ENCODE results near the gene MAP2K3. TPM values are rescaled to one million over a fixed set of nuclear protein-coding genes. Genes with fewer than 3 reads are reported as not detected.
"Not testable (repeated sequence)": the region's sequence is repeated elsewhere in the genome, so short reads cannot be mapped to it uniquely, and the experiment has no call there.

The MAP2K3 gene
- polyA plus RNA-seq, 2 of the 4 experiments (the other 2 are of a cell fraction): 13.9 to 37.1 TPM

DNA sequence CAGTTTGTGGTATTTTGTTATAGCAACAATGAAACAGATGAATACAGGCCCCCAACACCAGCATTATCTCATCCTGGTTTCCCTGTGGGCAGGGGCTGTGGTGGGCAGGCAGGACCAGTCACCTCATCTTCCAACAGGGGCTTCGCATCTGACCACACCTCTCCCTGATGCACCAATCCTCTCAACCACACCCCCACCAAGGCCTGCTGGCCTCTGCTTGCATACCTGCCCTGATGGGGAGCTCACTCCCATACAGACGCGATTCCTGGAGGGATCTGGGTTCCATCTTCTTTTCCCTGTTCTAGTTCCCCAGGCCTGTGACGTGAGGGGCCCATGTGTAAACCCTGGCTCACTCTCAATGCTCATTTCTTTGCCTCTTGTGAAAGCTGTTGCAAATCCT, 34.7 kb downstream of the MAP2K3 start:
- CTCF ChIA-PET: interaction anchor here (0.7 to 2.0 kb wide), 6 partner anchors 13 to 194 kb away, joined by 3 to 10 read pairs (median 4); no protein-coding TSS in a partner anchor
- DNase-seq (ENCODE audit: low read depth in 1 of 2, low spot score in 1 of 2); H3K4me3 ChIP-seq; FAIRE-seq; ATAC-seq; H3K9me3 ChIP-seq; H3K27ac ChIP-seq; H3K4me2 ChIP-seq; POLR2A ChIA-PET: not testable (repeated sequence)
- TF ChIP-seq ZFP36 (IDR thresholded peaks at IDR 0.05; ENCODE audit: borderline replicate concordance, partially characterized antibody): peak; percentile 61
- TF ChIP-seq KDM1A (IDR thresholded peaks at IDR 0.05; ENCODE audit: low read depth): peak; percentile 55; the same call in 1 of the 2 replicates
- WGBS (ENCODE audit: missing lambda C conversion rate): 77% methylated on average over 4 of the region's 4 CpGs
- peaks cover 15% of the 10 kb centered on the region for H3K4me1 ChIP-seq

DNA sequence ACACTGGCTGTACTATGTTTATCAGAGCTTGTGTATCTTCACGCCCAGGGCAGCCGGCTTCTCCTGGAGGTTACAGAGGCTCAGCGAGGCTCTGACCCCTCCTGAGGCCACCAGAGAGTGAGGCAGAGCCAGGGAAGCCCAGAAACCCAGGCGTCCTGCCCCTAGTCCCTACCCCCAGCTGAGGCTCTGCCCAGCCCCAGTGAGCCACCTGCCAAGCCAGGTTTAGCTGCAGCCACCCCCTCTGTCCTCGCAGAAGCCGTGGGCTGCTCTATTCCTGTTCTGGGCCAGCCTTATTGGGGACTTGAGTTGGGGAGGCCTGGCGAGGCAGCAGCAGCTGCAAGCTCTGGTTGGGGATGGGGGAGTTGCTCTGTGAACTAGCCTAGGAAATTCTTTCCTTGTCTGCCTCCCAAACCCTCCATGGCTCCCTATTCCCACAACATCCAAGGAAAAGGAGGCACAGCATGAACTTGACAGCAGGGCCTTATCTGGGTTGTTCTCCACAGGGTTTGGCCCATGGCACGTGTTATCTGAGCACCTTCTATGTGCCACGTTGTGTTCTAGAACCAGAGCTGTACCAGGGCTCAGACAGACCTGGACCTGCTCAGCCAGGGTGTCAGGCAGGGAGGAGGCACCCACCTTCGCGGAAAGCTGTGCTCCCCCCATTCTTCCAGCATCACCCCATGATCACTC, 35.3 kb downstream of the MAP2K3 start:
- H3K4me3 ChIP-seq; POLR2A ChIA-PET; H3K4me2 ChIP-seq; H3K4me1 ChIP-seq; H3K27ac ChIP-seq; ATAC-seq; FAIRE-seq; H3K9me3 ChIP-seq; DNase-seq (ENCODE audit: low read depth in 1 of 2, low spot score in 1 of 2): not testable (repeated sequence)
- WGBS (ENCODE audit: missing lambda C conversion rate): 46% methylated on average over 11 of the region's 11 CpGs
- CTCF ChIA-PET: interaction anchor here (0.8 to 2.0 kb wide), 6 partner anchors 13 to 193 kb away, joined by 3 to 10 read pairs (median 4); no protein-coding TSS in a partner anchor

DNA sequence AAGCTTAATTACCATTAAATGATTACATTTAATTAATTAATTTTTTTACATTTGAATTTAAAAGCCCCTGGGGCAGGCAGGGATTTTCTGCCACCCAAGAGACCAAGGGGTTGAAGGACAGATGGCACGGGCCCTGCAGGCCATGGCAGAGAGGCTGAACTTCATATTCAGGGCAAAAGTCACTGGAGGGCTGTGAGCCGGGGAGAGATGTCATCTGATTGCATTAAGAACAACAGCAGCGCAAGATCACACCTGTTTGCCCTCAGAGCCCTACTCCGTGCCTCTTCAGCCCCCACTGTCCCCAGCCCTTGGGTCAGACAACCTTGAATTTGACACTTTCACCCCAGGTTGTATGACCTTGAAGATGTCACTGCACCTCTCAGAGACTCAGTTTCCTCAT, 35.9 kb downstream of the MAP2K3 start:
- H3K4me1 ChIP-seq; POLR2A ChIA-PET; H3K4me2 ChIP-seq; DNase-seq (ENCODE audit: low read depth in 1 of 2, low spot score in 1 of 2); H3K27ac ChIP-seq; H3K4me3 ChIP-seq; FAIRE-seq; ATAC-seq; H3K9me3 ChIP-seq: not testable (repeated sequence)
- CTCF ChIA-PET: interaction anchor here (0.8 to 2.0 kb wide), 6 partner anchors 14 to 192 kb away, joined by 3 to 10 read pairs (median 4); no protein-coding TSS in a partner anchor
- 62% methylated on average over 4 of the region's 4 CpGs for WGBS (ENCODE audit: missing lambda C conversion rate)

DNA sequence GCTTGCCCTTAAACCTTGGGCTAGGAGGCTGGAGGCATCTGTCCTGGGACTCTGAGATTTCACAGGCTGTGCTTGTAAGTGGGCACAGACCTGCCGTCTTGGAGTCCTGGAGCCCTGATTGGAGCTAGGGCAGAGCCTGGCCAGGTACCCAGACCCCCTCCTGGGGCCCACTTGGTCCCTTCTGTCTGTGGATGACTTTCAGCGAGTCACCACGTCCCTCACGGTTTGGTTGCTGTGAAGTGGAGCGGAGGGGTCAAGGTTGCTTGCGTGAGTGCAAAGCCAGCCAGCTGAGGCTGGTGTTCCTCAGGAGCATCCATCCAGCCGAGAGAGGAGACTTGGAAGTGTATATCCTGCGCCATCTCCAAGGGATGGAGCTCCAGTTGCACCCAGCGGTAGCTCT, 36.5 kb downstream of the MAP2K3 start:
- H3K4me3 ChIP-seq; DNase-seq (ENCODE audit: low read depth in 1 of 2, low spot score in 1 of 2); H3K4me2 ChIP-seq; ATAC-seq; H3K9me3 ChIP-seq; FAIRE-seq; H3K27ac ChIP-seq; H3K4me1 ChIP-seq; POLR2A ChIA-PET: not testable (repeated sequence)
- CTCF ChIA-PET: interaction anchor here (1.3 to 1.5 kb wide), 2 partner anchors 41 to 136 kb away, joined by 3 to 6 read pairs; no protein-coding TSS in a partner anchor
- WGBS (ENCODE audit: missing lambda C conversion rate): 66% methylated on average over 9 of the region's 9 CpGs

DNA sequence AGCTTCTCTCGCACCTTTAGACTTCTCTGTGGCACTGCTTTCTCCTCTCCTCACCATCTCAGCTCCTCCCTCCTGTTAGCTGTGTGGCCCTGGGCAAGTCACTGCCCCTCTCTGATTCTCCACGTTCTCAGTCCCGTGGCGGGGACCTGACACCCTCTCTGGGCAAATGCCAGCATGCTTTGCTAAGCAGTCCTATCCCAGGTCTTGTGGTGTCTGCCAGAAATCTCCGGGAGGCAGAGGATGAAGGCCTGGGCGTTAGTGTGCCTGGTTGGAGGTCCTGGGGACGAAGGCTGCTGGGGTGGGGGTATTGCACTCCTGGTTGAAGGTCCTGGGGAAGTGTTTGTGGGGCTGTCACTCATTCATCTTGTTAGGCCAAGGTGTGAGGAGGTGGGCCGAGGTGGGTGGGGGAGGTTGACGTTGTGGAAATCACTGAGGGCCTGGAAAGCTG, 37.3 kb downstream of the MAP2K3 start:
- POLR2A ChIA-PET; DNase-seq (ENCODE audit: low read depth in 1 of 2, low spot score in 1 of 2); ATAC-seq; H3K4me2 ChIP-seq; H3K4me3 ChIP-seq; FAIRE-seq; H3K4me1 ChIP-seq; H3K9me3 ChIP-seq; H3K27ac ChIP-seq: not testable (repeated sequence)
- CTCF ChIA-PET: interaction anchor here (0.6 to 1.5 kb wide), 4 partner anchors 42 to 191 kb away, joined by 3 to 6 read pairs (median 3); no protein-coding TSS in a partner anchor
- WGBS (ENCODE audit: missing lambda C conversion rate): 73% methylated on average over 9 of the region's 9 CpGs

DNA sequence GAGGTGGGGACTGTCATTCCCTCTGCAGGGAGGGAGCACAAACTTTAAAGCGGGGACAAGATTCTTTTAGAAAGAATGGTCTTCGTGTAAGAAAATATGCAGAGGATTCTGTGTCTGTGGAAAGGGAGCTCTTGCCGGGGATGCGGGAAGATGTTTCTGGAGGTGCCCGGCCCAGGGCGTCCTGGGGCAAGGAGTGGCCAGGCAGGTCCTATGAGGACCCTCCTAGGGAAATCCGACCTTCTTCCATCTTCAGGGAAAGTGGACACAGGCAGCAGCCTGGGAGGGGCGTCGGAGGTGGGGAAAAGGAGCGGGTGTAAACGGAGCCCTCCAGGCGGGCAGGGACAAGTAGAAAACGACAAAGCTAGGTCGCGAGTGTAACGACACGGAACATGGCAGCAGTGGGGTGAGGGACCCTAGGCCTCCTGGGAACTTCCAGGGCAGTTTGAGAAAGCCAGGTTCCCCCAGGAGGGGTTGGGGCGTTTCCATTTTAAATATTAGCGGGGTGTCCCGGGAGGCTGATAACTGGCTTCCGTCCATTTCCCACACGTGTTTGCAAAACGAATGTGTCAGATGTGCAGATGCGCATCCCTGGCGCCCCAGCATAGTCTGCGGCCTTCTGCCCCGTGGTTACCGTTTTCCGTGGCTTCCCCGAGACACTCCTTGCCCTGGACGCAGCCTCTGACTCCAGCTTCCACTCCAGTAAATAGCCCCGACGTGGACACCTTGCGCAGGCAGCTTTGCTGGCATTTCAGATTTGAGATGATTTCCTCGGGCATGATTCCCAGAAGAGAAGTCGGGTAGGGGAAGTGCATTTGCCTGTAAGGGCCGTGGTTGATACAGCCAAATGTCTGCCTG, 39.0 kb downstream of the MAP2K3 start:
- 52% methylated on average over 34 of the region's 37 CpGs for WGBS (ENCODE audit: missing lambda C conversion rate)
- DNase-seq (ENCODE audit: low read depth in 1 of 2, low spot score in 1 of 2); H3K27ac ChIP-seq; H3K4me1 ChIP-seq; POLR2A ChIA-PET; FAIRE-seq; CTCF ChIA-PET; H3K9me3 ChIP-seq: not testable (repeated sequence)
- Histone ChIP-seq H3K4me2 (peak overlapping the region; percentile 68), H3K4me3 (peak overlapping the region; percentile 79)
- ATAC-seq: peak; percentile 10 to 17; a peak in 4 of 6 replicates

DNA sequence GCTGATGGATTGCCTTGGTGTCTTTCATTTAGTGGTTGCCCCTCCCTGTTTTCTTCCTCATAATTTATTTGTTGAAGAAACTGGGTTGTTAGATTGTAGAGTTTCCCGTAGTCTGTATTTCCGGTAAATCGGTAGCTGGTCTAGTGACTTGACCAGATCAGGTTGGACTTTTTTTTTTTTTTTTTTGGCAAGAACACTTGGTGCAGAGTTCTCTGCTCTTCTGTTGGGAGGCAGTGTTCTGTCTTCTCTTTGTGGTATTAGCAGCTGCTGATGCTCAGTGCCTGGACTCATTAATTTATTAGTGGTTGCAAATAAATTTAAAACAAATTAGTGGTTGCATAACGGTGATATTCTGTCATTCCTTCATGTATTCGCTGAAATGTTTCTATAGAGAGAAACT, 40.2 kb downstream of the MAP2K3 start:
- H3K27ac ChIP-seq; DNase-seq (ENCODE audit: low read depth in 1 of 2, low spot score in 1 of 2); FAIRE-seq; H3K4me2 ChIP-seq; H3K9me3 ChIP-seq; ATAC-seq; H3K4me3 ChIP-seq; H3K4me1 ChIP-seq; POLR2A ChIA-PET: not testable (repeated sequence)
- CTCF ChIA-PET: interaction anchor here (1.3 kb wide), 1 partner anchor 37 kb away, joined by 3 read pairs; no protein-coding TSS in a partner anchor
- 61% methylated on average over 5 of the region's 5 CpGs for WGBS (ENCODE audit: missing lambda C conversion rate)

DNA sequence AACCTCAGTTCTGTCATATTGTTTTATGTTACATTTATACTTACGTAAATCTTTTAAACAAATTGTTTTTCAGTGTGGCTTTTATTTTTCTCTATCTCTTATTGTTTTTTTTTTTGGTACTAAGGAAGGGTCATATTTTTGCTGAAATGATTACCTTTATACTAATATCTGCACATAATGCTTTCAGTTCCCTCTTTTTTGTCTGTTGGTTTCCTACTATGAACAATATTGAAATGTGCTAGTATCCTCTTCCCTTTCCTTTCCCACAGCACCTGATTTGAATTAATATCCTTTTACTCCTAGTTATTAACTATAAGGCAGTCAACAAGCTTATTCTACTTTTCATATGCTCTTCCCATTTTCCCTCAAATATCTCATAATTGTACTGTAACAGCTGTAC, 43.4 kb downstream of the MAP2K3 start:
- H3K4me2 ChIP-seq; DNase-seq (ENCODE audit: low read depth in 1 of 2, low spot score in 1 of 2); ATAC-seq; CTCF ChIA-PET; H3K9me3 ChIP-seq; H3K4me3 ChIP-seq; H3K4me1 ChIP-seq; POLR2A ChIA-PET; H3K27ac ChIP-seq: not testable (repeated sequence)
- WGBS (ENCODE audit: missing lambda C conversion rate): 30% methylated on average over 1 of the region's 1 CpG
- peak; percentile 7 for FAIRE-seq

DNA sequence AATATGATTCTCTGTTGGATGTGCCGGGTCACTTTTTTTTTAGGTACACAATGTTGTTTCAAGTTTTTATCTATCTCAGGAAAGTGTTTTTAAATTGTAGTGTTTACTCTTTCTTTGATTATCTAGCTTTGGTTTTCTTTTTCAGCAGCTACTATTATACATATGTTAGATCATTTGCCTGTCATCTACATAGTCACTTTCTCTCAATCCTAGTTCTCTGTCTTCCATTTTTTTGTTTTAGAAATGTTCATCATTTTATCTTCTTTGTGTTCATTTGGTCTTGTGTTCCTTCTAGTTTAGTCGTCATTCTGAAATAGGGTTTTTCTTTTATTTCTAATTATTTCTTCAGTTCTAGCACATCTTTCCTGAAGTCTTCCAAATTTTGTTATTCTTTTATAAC, 44.3 kb downstream of the MAP2K3 start:
- H3K9me3 ChIP-seq; DNase-seq (ENCODE audit: low read depth in 1 of 2, low spot score in 1 of 2); ATAC-seq; POLR2A ChIA-PET; H3K27ac ChIP-seq; CTCF ChIA-PET; H3K4me2 ChIP-seq; H3K4me1 ChIP-seq; H3K4me3 ChIP-seq: not testable (repeated sequence)
- FAIRE-seq: peak; percentile 97
- WGBS (ENCODE audit: missing lambda C conversion rate): 16% methylated on average over 2 of the region's 2 CpGs
